Stimulated activated CD8-positive, alpha-beta memory T cell treated with anti-CD3 and anti-CD28 coated beads, Interleukin-2, amount 100 ng/mL, for 48 hours (primary cell): ENCODE data around the gene VAMP3.
A peak's percentile ranks its signal among the peaks of the same experiment; 100 is the strongest.
"Not testable (repeated sequence)": the region's sequence is repeated elsewhere in the genome, so short reads cannot be mapped to it uniquely, and the experiment has no call there.

Source experiments
- DNase-seq, 2 donors: peaks; one replicate each; pipeline ENCODE4 v3.0.0-alpha.2; 2020; ENCODE audit warnings: low read depth in 2 of 2

VAMP3 gene

GRCh38 chr1:7768583-7768982 lies 2.5 kb upstream of the VAMP3 start:
- DNase-seq, result no peak

- no peak for DNase-seq
These were observed 1.3 kb upstream of the VAMP3 start for GRCh38 chr1:7769673-7770412.

GRCh38 chr1:7770669-7770996 lies 463 bp upstream of the VAMP3 start:
- no peak for DNase-seq

- no peak for DNase-seq
These were observed 765 bp downstream of the VAMP3 start for GRCh38 chr1:7771823-7772299.

- DNase-seq, result no peak
These were observed 6.5 kb downstream of the VAMP3 start for GRCh38 chr1:7777591-7777990.

- DNase-seq, result no peak
These were observed 7.1 kb downstream of the VAMP3 start for GRCh38 chr1:7778133-7778628.

GRCh38 chr1:7780976-7781375 lies 9.9 kb downstream of the VAMP3 start:
- no peak for DNase-seq

GRCh38 chr1:7781501-7781900 lies 10.4 kb downstream of the VAMP3 start:
- no peak for DNase-seq

- DNase-seq, result no peak
These were observed 10.9 kb downstream of the VAMP3 start for GRCh38 chr1:7781923-7782495.

GRCh38 chr1:7783178-7783711 lies 12.1 kb downstream of the VAMP3 start:
- DNase-seq, result peak; percentile 18 to 23

GRCh38 chr1:7783826-7784491 lies 12.9 kb downstream of the VAMP3 start, which contains the start of gene PER3:
PER3 (plus strand) TSS chr1:7784291; CDS start chr1:7784878, 587 bp downstream.
- peak; percentile 76 to 84 for DNase-seq

GRCh38 chr1:7784492-7785071 lies 13.5 kb downstream of the VAMP3 start:
- no peak for DNase-seq

GRCh38 chr1:7785108-7785507 lies 14.0 kb downstream of the VAMP3 start:
- DNase-seq, result no peak

GRCh38 chr1:7786795-7787194 lies 15.7 kb downstream of the VAMP3 start:
- DNase-seq, result no peak

- DNase-seq, result no peak
These were observed 18.7 kb downstream of the VAMP3 start for GRCh38 chr1:7789828-7790227.

- not testable (repeated sequence) for DNase-seq
These were observed 19.9 kb downstream of the VAMP3 start for GRCh38 chr1:7791027-7791426.

GRCh38 chr1:7795406-7795805 lies 24.3 kb downstream of the VAMP3 start:
- no peak for DNase-seq

- DNase-seq, result no peak
These were observed 34.4 kb downstream of the VAMP3 start for GRCh38 chr1:7805460-7805859.

- no peak for DNase-seq
These were observed 37.3 kb downstream of the VAMP3 start for GRCh38 chr1:7808253-7808844.

- DNase-seq, result no peak
These were observed 38.6 kb downstream of the VAMP3 start for GRCh38 chr1:7809742-7810141.

GRCh38 chr1:7810395-7810794 lies 39.3 kb downstream of the VAMP3 start:
- peak; percentile 8 to 32 for DNase-seq

GRCh38 chr1:7811476-7811875 lies 40.4 kb downstream of the VAMP3 start:
- DNase-seq, result no peak
